HG03159 (cell line): ENCODE results near the gene ARTN.
A peak's percentile ranks its signal among the peaks of the same experiment; 100 is the strongest.

ENCODE experiments used
- ATAC-seq: cut with Tn5 transposase; IDR thresholded peaks from one replicate; pipeline ENCODE4 v1.9.1; 2021; ENCODE audit warnings: mild to moderate bottlenecking, moderate library complexity; ENCODE audit not compliant: unreplicated experiment

ARTN gene

GRCh38 chr1:43970502-43970901, 36.9 kb downstream of the ARTN start:
- ATAC-seq = no peak

GRCh38 chr1:43970911-43971310, 37.3 kb downstream of the ARTN start:
- ATAC-seq = no peak

GRCh38 chr1:43971336-43971980, 37.9 kb downstream of the ARTN start:
- ATAC-seq = no peak

DNA sequence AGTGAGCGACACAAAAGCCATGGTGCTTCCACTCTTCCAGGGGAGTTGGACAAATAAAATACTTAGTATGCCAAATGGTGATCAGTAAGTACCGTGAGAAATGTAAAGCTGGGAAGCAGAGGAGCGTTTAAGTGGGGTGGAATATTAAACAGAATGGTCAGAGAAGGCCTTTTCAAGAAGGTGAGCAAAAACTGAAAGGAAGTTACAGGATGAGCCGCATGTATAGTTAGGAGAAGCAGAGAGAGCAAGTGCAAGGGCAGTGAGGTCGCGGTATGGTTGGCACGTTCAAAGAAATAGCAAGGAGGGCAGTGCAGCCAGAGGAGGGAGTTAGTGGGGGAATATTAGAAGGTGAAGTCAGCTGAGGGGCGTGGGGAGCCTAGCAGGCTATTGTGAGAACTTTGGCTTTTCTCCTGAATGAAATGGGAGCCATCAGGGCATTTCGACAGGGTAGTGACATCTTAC, 40.4 kb downstream of the ARTN start:
- no peak for ATAC-seq

DNA sequence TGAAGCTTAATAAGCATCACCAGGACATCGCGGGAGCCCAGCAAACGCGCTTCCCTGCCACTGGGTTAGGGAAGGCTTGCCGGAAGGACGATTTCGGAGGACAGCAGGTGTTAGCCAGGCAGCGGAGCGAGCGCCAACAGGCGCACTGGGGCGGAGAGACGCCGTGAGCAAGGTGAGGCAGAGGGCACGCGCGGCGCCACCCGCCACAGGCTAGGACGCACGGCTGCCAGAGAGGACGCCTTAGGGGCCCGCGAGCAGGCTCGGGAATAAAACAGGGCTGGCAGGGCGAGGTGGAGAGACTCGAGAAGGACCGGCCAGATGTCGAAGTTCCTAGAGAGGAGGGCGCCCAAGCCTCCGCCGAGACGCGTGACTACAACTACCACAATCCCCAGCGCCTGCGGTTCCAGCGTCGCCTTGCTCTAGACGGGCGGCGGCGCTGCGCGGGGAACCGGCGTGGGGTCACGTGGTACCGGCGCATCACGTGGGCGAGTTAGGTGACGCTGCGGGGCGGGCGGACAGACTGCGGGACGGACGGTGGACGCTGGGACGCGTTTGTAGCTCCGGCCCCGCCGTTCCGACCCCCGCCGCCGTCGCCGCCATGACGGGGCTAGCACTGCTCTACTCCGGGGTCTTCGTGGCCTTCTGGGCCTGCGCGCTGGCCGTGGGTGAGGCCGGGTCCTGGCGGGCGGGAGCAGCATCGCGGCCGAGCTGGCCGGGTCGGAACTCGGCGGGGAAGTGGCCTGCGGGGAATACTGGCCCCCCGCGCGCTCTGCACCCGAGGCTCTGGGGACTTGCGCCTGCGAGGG, 41.0 kb downstream of the ARTN start, which contains the start of gene ATP6V0B:
Gene ATP6V0B, plus strand, starts transcription at position 518 of the 806 bp plus-strand sequence. Its CDS starts 81 bp downstream, at position 599.
- peak; percentile 65 for ATAC-seq

DNA sequence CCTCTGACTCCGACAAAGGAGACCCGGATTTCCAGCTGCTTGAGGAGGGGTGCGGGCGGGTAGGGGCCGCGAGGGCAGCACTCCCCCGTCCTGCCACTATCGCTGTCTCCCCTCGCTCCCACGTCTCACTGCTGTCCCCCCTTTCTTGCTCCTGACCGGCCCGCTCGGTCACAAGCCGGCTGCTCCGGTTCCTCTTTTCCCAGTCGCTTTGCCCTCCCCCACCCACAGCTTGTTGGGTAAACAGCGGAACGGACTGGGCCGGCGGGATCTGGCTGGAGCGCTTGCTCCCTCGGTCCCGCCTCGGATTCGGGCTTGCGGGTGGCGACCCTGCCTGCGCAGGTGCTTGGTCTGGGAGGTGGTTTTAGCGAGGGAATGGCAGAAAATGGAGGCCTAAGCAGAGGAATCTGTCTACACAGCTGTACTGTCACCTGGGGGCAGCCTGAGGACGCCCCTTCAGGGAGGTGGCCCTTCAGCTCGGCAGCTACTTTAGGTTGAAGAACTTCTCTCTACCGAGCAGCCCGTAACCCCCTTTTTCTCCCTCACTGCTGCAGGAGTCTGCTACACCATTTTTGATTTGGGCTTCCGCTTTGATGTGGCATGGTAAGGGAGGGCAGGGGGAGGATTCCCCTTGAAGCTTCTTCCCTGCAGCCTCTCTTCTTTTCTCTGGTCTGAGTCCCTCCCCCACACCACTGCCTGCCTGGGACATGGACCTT, 41.8 kb downstream of the ARTN start:
- ATAC-seq = peak; percentile 6

DNA sequence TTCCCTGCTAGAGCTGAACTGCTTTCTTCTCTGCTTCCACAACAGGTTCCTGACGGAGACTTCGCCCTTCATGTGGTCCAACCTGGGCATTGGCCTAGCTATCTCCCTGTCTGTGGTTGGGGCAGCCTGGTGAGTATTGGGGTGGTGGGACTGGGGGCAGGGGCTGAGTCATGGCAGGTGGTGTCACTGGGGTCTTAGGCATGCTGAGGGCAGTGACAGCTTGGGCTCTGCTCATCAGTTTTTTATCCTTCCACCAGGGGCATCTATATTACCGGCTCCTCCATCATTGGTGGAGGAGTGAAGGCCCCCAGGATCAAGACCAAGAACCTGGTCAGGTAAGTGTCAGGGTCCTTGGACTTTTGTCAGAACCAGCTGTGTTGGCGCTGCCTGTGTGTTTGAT, 42.4 kb downstream of the ARTN start:
- no peak for ATAC-seq

GRCh38 chr1:43976890-43977289, 43.3 kb downstream of the ARTN start:
- ATAC-seq = no peak

DNA sequence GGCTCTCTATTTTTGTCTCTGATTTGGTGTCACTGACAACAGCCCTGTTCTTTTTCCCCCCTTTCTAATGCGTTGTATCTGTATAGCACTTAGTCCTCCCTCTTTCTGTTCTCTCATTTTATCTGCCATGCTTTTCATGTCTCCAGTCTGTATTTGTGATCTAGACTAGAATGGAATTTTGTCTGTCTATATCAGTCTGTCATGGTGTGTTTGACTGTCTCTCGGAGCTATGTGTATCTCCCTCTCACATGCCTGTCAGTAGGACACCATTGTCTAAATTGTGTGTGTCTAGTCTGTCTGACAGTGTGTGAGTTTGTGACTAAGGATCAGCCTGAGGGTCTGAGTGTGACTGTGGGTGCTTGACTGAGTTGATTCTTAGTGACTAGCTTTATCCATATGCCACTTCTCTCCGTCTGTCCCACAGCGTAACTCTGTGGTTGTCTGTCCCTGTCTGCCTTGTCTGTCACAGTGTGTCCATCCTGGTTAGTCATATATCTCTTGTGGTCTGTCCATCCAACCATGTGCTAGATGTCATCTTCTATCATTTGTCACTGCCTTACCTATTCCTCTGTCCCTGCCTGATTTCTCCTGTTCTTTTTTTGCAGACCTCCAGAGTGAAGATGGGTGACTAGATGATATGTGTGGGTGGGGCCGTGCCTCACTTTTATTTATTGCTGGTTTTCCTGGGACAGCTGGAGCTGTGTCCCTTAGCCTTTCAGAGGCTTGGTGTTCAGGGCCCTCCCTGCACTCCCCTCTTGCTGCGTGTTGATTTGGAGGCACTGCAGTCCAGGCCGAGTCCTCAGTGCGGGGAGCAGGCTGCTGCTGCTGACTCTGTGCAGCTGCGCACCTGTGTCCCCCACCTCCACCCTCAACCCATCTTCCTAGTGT, 44.0 kb downstream of the ARTN start:
- ATAC-seq = no peak

GRCh38 chr1:43978264-43978550, 44.6 kb downstream of the ARTN start:
- no peak for ATAC-seq

- ATAC-seq = no peak
These were observed 45.1 kb downstream of the ARTN start, which contains the start of gene B4GALT2 for GRCh38 chr1:43978551-43979260. TSS of gene B4GALT2 (plus strand) at chr1:43979210. CDS start at chr1:43981161, 1,951 bp downstream.

DNA sequence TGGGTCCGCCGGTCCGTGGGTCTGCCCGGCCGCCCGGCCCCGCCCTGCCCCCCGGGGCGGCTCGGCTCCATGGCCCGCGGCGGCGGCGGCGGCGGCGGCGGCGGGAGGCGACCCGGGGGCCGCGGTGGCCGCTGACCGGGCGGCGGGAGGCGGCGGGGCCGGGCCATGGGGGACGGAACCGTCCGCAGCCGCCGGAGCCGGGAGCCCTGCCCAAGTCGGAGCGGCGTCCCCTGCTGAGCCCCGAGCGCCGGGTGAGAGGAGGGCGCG, 45.6 kb downstream of the ARTN start:
- ATAC-seq = no peak

GRCh38 chr1:43979528-43980254, 46.1 kb downstream of the ARTN start:
- ATAC-seq = no peak

- ATAC-seq = no peak
These were observed 46.9 kb downstream of the ARTN start for GRCh38 chr1:43980255-43981134.

DNA sequence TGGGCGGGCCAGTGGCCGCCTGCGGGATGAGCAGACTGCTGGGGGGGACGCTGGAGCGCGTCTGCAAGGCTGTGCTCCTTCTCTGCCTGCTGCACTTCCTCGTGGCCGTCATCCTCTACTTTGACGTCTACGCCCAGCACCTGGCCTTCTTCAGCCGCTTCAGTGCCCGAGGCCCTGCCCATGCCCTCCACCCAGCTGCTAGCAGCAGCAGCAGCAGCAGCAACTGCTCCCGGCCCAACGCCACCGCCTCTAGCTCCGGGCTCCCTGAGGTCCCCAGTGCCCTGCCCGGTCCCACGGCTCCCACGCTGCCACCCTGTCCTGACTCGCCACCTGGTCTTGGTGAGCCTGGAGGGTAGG, 47.5 kb downstream of the ARTN start:
- no peak for ATAC-seq

- ATAC-seq = no peak
These were observed 48.0 kb downstream of the ARTN start for GRCh38 chr1:43981636-43982035.

DNA sequence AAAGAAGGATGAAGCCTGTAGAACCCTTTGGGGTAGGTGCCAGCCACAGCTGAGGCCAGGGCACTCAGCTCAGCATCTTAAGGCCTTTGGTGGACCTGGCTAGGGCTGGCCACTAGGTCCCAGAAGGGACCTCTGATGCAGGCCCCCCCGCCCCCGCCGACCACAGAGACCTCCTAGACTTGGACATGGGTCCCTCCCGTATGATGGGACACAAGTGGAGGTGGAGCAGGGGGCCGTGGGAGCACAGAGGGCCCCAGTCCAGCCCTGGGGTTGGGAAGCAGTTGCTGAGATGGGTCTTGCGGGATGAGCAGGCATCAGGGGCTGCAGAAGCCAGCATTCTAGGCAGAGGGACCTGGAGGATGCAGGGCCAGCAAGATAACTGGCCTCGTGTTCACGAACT, 48.6 kb downstream of the ARTN start:
- no peak for ATAC-seq

- no peak for ATAC-seq
These were observed 49.2 kb downstream of the ARTN start for GRCh38 chr1:43982808-43983207.
